Esophagus squamous epithelium (tissue), 5 donors: ENCODE measurements around the gene NDUFB7. TPM values are rescaled to one million over a fixed set of nuclear protein-coding genes. Genes with fewer than 3 reads are reported as not detected.

Source experiments
- DNase-seq: peaks from one replicate; lab custom pipeline; 2025; lab: John Stamatoyannopoulos, UW
- H3K27ac ChIP-seq, 4 donors: fragments of 200-600 bp; sonication (generic); one replicate each; pipeline ENCODE4 v1.5.1; 2016 to 2019; ENCODE audit warnings: mild to moderate bottlenecking in 1 of 4
- H3K27me3 ChIP-seq, 4 donors: fragments of 200-600 bp; sonication (generic); 1 replicate in 3 of 4; 2 replicates in 1 of 4; pipeline versions ENCODE4 v1.5.1 to v1.6.0; 2017 to 2021; ENCODE audit warnings: antibody characterized with exemption in 1 of 4
- H3K36me3 ChIP-seq, 3 donors: fragments of 200-600 bp; sonication (generic); one replicate each; pipeline ENCODE4 v1.5.1; 2016 to 2019
- H3K4me1 ChIP-seq, 3 donors: fragments of 200-600 bp; sonication (generic); one replicate each; pipeline ENCODE4 v1.5.1; 2017 to 2019
- H3K4me3 ChIP-seq, 4 donors: fragments of 200-600 bp; sonication (generic); 1 replicate in 3 of 4; 2 replicates in 1 of 4; pipeline ENCODE4 v1.5.1; 2016 to 2019; ENCODE audit warnings: mild to moderate bottlenecking in 2 of 4, moderate library complexity in 1 of 4
- H3K9me3 ChIP-seq, 3 donors: fragments of 200-600 bp; sonication (generic); one replicate each; pipeline ENCODE4 v1.5.1; 2016 to 2019
- CTCF ChIP-seq, 6 experiments: fragments of 450-650 bp in 4 of 6; fragments of 200-600 bp in 2 of 6; sonication (generic) in 2 of 6; IDR thresholded peaks; one replicate each; pipeline ENCODE4 v1.5.1; 2016 to 2019; ENCODE audit warnings: antibody characterized with exemption in 6 of 6, mild to moderate bottlenecking in 4 of 6, moderate library complexity in 4 of 6
- POLR2A ChIP-seq, 4 donors: fragments of 450-650 bp; IDR thresholded peaks; one replicate each; pipeline ENCODE4 v1.6.1; 2017; ENCODE audit warnings: antibody characterized with exemption in 4 of 4, mild to moderate bottlenecking in 4 of 4, moderate library complexity in 3 of 4
- WGBS, 2 donors: methylation state at CpG; one replicate each; pipeline ENCODE4 v1.1.5; 2018; 5-methylcytosine and 5-hydroxymethylcytosine counted together
- intact Hi-C: fragments of 100-400 bp; cut with DNase I; formaldehyde crosslinking; loops from one replicate; pipeline ENCODE4 v1.15.0; 2022
- total RNA-seq, 4 donors: library from RNA; depleted of rRNA; stranded (reverse); fragments of >200 nt; gene quantifications; one replicate each; pipeline ENCODE4 v1.1.0, GENCODE V29; 2016
- donor health status: DM: yes; HTN: yes; CAD: no.

NDUFB7 gene
- total RNA-seq, 4 donors from 2014 or later = 262 to 379 (median 295) TPM

DNA sequence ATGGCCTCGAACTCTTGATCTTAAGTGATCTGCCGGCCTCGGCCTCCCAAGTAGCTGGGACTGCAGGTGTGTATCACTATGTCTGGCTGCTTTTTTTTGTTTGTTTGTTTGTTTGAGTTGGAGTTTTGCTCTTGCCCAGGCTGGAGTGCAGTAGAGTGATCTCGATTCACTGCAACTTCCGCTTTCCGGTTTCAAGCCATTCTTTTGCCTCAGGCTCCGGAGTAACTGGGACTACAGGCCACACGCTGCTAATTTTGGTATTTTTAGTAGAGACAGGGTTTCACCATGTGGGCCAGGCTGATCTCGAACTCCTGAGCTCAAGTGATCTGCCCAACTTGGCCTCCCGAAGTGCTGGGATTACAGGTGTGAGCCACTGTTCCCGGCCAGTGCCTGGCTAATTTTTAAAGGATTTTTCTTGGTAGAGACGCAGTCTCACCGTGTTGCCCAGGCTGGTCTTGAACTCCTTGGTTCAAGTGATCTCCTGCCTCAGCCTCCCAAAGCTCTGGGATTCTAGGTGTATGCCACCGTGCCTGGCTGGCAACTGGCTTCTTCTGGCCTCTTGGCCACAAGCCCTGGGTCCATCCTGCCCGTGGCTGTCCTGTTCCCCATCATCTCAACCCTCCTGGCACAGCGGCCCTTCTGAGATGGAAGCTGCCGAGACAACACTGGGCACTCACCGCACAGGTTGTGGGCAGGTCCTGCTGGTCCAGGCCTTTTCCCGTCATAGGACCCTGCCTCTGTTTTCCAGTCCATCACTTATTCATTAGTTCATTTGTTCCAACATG lies 30.9 kb downstream of the NDUFB7 start:
- no peaks in the 10 kb centered on the region for H3K9me3 ChIP-seq
- TF ChIP-seq CTCF (IDR thresholded peaks at IDR 0.05) = no peak
- no peak for TF ChIP-seq POLR2A (IDR thresholded peaks at IDR 0.05)
- H3K36me3 ChIP-seq = peaks cover 0 to 20% (median 0%) of the 10 kb centered on the region in 3 donors
- H3K4me1 ChIP-seq = peaks cover 41 to 83% (median 49%) of the 10 kb centered on the region in 3 donors
- DNase-seq = no peak
- intact Hi-C loops = no loop called here
- H3K4me3 ChIP-seq = no peak overlapping the region
- peak overlapping the region in 3 of 4 donors; percentile 79 to 89 (median 89) for H3K27ac ChIP-seq
- H3K27me3 ChIP-seq = no peaks in the 10 kb centered on the region
- 84 to 88% methylated on average over 19 of the region's 19 CpGs for WGBS, 2 donors

DNA sequence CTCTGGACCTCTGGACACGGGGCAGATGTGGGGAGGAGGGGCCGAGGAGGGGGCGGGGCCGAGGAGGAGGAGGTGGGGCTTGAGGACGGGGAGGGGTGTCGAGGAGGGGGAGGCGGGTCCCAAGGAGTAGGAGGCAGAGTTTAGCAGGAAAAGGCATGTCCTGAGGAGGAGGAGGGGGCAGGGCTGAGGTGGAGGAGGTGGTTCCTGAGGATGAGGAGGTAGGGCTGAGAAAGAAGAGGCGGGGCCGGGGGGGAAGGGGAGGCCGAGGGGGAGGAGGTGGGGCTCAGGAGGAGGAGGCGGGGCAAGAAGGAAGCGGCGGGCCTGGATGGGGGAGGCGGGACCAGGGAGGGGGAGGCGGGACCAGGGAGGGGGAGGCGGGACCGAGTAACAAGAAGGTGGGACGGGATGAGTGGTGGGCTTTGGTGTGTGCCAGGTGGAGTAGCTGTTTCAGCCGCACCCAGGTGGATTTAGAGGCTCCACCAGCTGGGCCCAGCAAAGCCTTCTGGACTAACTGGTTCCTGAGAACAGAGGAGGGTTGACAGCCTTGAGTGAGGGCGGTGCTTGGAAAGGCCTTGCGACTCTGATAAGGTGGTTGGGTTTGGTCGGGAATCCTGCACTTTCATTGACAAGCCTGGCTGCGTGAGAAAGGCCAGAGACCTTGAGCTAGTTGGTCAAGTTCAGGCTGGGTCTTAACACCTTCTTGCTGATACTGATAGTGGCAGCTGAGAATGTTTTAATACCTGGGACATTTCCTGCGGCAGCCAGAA lies 34.8 kb downstream of the NDUFB7 start:
- Histone ChIP-seq H3K4me3 (peak overlapping the region in 2 of 4 donors; percentile 4 to 34), H3K27ac (peak overlapping the region; percentile 35 to 85 (median 82)), H3K9me3 (no peaks in the 10 kb centered on the region), H3K4me1 (peaks cover 13 to 78% (median 26%) of the 10 kb centered on the region in 3 donors), H3K27me3 (no peaks in the 10 kb centered on the region), H3K36me3 (peaks cover 0 to 41% (median 0%) of the 10 kb centered on the region in 3 donors)
- peak in 1 of 4 donors; percentile 25 for TF ChIP-seq POLR2A (IDR thresholded peaks at IDR 0.05)
- no peak for TF ChIP-seq CTCF (IDR thresholded peaks at IDR 0.05)
- intact Hi-C loops = no loop called here
- 15 to 28% methylated on average over 8 to 16 of the region's 24 CpGs for WGBS, 2 donors
- DNase-seq = no peak

GRCh38 chr19:14533450-14533849 lies 38.4 kb downstream of the NDUFB7 start:
- TF ChIP-seq CTCF (IDR thresholded peaks at IDR 0.05) (no peak), POLR2A (IDR thresholded peaks at IDR 0.05) (no peak)
- no peak for DNase-seq
- Histone ChIP-seq H3K36me3 (peaks cover 0 to 24% (median 0%) of the 10 kb centered on the region in 3 donors), H3K9me3 (no peaks in the 10 kb centered on the region), H3K27ac (peak overlapping the region in 2 of 4 donors; percentile 17 to 98), H3K4me1 (peaks cover 31 to 86% (median 44%) of the 10 kb centered on the region in 3 donors), H3K27me3 (no peaks in the 10 kb centered on the region), H3K4me3 (no peak overlapping the region)
- WGBS, 2 donors = 82 to 90% methylated on average over 5 of the region's 5 CpGs
- intact Hi-C loops = no loop called here

GRCh38 chr19:14530506-14530905 lies 41.4 kb downstream of the NDUFB7 start:
- intact Hi-C loops = no loop called here
- H3K36me3 ChIP-seq = peaks cover 0 to 24% (median 0%) of the 10 kb centered on the region in 3 donors
- 59 to 60% methylated on average over 3 of the region's 3 CpGs for WGBS, 2 donors
- H3K27ac ChIP-seq = peak overlapping the region in 3 of 4 donors; percentile 93 to 99 (median 98)
- peak overlapping the region; percentile 56 to 92 (median 89) for H3K4me3 ChIP-seq
- TF ChIP-seq CTCF (IDR thresholded peaks at IDR 0.05) (no peak), POLR2A (IDR thresholded peaks at IDR 0.05) (no peak)
- no peak for DNase-seq
- no peaks in the 10 kb centered on the region for H3K27me3 ChIP-seq
- peaks cover 28 to 85% (median 32%) of the 10 kb centered on the region in 3 donors for H3K4me1 ChIP-seq
- H3K9me3 ChIP-seq = no peaks in the 10 kb centered on the region
